Endothelial cell of umbilical vein (primary cell): Measurements from ENCODE around the gene IL2RG. TPM values are rescaled to one million over a fixed set of nuclear protein-coding genes. Genes with fewer than 3 reads are reported as not detected.
A peak's percentile ranks its signal among the peaks of the same experiment; 100 is the strongest.

Experiments
- BruUV-seq: library from RNA; stranded (reverse); fragments of 400-500 nt; replicated peaks from 2 replicates; lab custom pipeline; 2021; lab: Mats Ljungman, UMichigan
- CTCF ChIA-PET: fragments of 300-600, 350-600 bp; sonication (Branson Sonifier 250); formaldehyde crosslinking; loops from one replicate; lab custom pipeline; 2021; ENCODE audit warnings: antibody characterized with exemption, inconsistent platforms; lab: Charles Lee
- POLR2A ChIA-PET: fragments of 300-600, 350-600 bp; sonication (Branson Sonifier 250); formaldehyde crosslinking; loops from one replicate; lab custom pipeline; 2021; ENCODE audit warnings: antibody characterized with exemption, inconsistent platforms; lab: Charles Lee
- DNase-seq: peaks from one replicate; pipeline ENCODE4 v3.0.0-alpha.2; 2011; ENCODE audit warnings: low read depth, low spot score
- FAIRE-seq: peaks from 2 replicates; lab custom pipeline; 2011; peaks lifted over from hg19 to GRCh38; lab: Jason Lieb, UNC
- H2AFZ ChIP-seq: 2 replicates; pipeline ENCODE4 v1.6.0; 2012; ENCODE audit warnings: low read depth, low read length, control low read depth, inconsistent platforms
- H3K27ac ChIP-seq: 2 replicates; pipeline ENCODE4 v1.5.1; 2011; ENCODE audit warnings: low read depth, mild to moderate bottlenecking, control low read depth, low read length, moderate library complexity; ENCODE audit not compliant: insufficient read depth
- H3K27me3 ChIP-seq, 2 experiments: 2 replicates each; pipeline versions ENCODE4 v1.6.0 to v1.6.1; 2011; ENCODE audit warnings: low read length in 2 of 2, mixed read lengths in 1 of 2; ENCODE audit not compliant: control insufficient read depth in 2 of 2, insufficient read depth in 2 of 2
- H3K36me3 ChIP-seq, 2 experiments: 2 replicates in 1 of 2; 3 replicates in 1 of 2; pipeline ENCODE4 v1.5.1; 2011; ENCODE audit warnings: low read length in 2 of 2, mild to moderate bottlenecking in 1 of 2, moderate library complexity in 1 of 2; ENCODE audit not compliant: control insufficient read depth in 2 of 2, insufficient read depth in 2 of 2; ENCODE audit errors: extremely low read depth in 1 of 2
- H3K4me1 ChIP-seq: 3 replicates; pipeline ENCODE4 v1.5.1; 2011; ENCODE audit warnings: mild to moderate bottlenecking, low read length; ENCODE audit not compliant: control insufficient read depth, insufficient read depth; ENCODE audit errors: extremely low read depth
- H3K4me2 ChIP-seq: 2 replicates; pipeline ENCODE4 v1.6.1; 2011; ENCODE audit warnings: low read length, control low read depth, mixed read lengths; ENCODE audit not compliant: insufficient read depth
- H3K4me3 ChIP-seq, 3 experiments: fragments of 200-600 bp in 1 of 3; sonication (generic), shearing (Covaris generic) in 1 of 3; replicated peaks in 1 of 3; 2 replicates each; pipeline ENCODE4 v1.5.1; 2011 to 2016; ENCODE audit warnings: control low read depth in 3 of 3, low read length in 3 of 3, mild to moderate bottlenecking in 2 of 3, inconsistent platforms in 1 of 3, low read depth in 1 of 3, moderate library complexity in 1 of 3; ENCODE audit not compliant: insufficient read depth in 1 of 3
- H3K79me2 ChIP-seq: 2 replicates; pipeline ENCODE4 v1.6.0; 2012; ENCODE audit warnings: low read length, inconsistent platforms; ENCODE audit not compliant: control insufficient read depth, insufficient read depth
- H3K9ac ChIP-seq: replicated peaks from 2 replicates; pipeline ENCODE3; 2011; ENCODE audit warnings: low read length, control low read depth; ENCODE audit not compliant: insufficient read depth; ENCODE audit errors: extremely low read depth
- H3K9me1 ChIP-seq: replicated peaks from 3 replicates; pipeline ENCODE4 v1.6.0; 2011; ENCODE audit warnings: mild to moderate bottlenecking, low read length; ENCODE audit not compliant: control insufficient read depth, insufficient read depth; ENCODE audit errors: extremely low read depth
- H3K9me3 ChIP-seq: replicated peaks from 2 replicates; pipeline ENCODE4 v1.5.1; 2012; ENCODE audit warnings: low read length, inconsistent platforms; ENCODE audit not compliant: control insufficient read depth, insufficient read depth
- H4K20me1 ChIP-seq: replicated peaks from 2 replicates; pipeline ENCODE3; 2011; ENCODE audit warnings: mild to moderate bottlenecking, low read length; ENCODE audit not compliant: control insufficient read depth, insufficient read depth; ENCODE audit errors: extremely low read depth
- MYC ChIP-seq: IDR thresholded peaks from one replicate; pipeline ENCODE4 v1.6.1; 2011; ENCODE audit warnings: mild to moderate bottlenecking, low read depth, low read length
- dilution Hi-C: fragments of 300-500 bp; cut with MboI; formaldehyde crosslinking; loops from one replicate; pipeline ENCODE4 v1.15.0; 2019; ENCODE audit warnings: low sequenced_read_pairs; ENCODE audit not compliant: extremely low pct_ligation_motif_present
- intact Hi-C: fragments of 100-400 bp; cut with micrococcal nuclease; formaldehyde crosslinking; loops from one replicate; pipeline ENCODE4 v1.10.0; 2022
- polyA plus RNA-seq, 4 experiments: library from polyadenylated mRNA; depleted of rRNA in 3 of 4; stranded (reverse) in 3 of 4; unstranded in 1 of 4; fragments of >200 nt; gene quantifications; 2 replicates each; pipeline versions ENCODE4 v1.2.1 to v1.2.3, GENCODE V29; 2011 to 2012; ENCODE audit warnings: missing spikeins in 1 of 4
- total RNA-seq: library from RNA; stranded (reverse); gene quantifications from 2 replicates; pipeline ENCODE4 v1.2.3, GENCODE V29; 2021
- TF ChIP-seq, protein P1 (sequence below), 2 donors: IDR thresholded peaks; 1 replicate in 1 of 2; 2 replicates in 1 of 2; pipeline ENCODE4 v1.5.1; 2011; ENCODE audit warnings: low read length in 2 of 2, mild to moderate bottlenecking in 2 of 2, moderate library complexity in 2 of 2, control low read depth in 1 of 2, inconsistent platforms in 1 of 2, low read depth in 1 of 2; ENCODE audit not compliant: insufficient read depth in 1 of 2; ENCODE audit errors: extremely low read depth in 1 of 2

Gene IL2RG
- total and polyA plus RNA-seq, 2 donors (not counting 3 experiments of a cell fraction or from before 2014, with no cell fraction given): 0.07 TPM; not detected in 1

DNA sequence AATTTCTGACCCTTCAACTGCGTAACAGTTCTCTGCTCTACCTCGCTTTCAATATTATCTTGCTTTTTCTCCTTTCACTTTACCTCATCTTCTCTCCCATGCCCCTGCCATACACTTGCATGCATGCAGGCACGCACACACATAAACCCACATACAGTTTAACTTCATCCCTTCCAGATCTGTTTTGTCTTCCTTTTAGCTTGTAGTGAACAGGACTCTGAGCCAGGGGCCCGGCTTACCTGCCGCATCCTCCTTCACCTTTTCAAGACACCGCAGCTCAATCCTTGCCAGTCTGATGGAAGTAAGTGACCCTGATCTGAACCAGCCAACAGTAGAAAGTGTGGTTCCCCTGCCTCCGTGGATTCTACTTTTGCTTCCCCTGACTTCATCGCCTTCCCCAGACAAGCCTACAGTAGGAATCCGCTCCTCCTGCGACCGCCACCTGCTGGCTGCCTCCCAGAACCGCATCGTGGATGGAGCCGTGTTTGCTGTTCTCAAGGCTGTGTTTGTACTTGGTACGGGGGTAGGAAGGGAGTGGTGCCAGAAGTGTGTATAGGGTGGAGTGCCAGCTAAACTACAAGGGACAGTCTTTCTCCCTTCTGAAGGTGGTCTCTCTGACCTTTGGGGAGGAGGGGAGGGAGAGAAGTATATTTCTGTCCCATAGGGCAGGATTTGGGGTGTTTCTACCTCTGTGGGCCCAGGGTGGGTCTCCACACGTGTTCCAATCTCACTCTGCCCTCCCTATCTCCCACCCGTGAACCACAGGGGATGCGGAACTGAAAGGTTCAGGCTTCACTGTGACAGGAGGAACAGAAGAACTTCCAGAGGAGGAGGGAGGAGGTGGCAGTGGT, 17.8 kb upstream of the IL2RG start:
- Histone ChIP-seq H3K27ac (no peak overlapping the region), H3K4me1 (no peaks in the 10 kb centered on the region), H3K27me3 (no peaks in the 10 kb centered on the region), H3K4me3 (no peak overlapping the region), H3K9ac (no peak overlapping the region), H3K36me3 (peaks cover 9 to 60% of the 10 kb centered on the region in 2 experiments), H2AFZ (no peak overlapping the region), H3K9me3 (no peaks in the 10 kb centered on the region), H3K79me2 (no peaks in the 10 kb centered on the region), H4K20me1 (no peaks in the 10 kb centered on the region), H3K9me1 (no peaks in the 10 kb centered on the region), H3K4me2 (no peak overlapping the region)
- TF ChIP-seq, protein P1, sequence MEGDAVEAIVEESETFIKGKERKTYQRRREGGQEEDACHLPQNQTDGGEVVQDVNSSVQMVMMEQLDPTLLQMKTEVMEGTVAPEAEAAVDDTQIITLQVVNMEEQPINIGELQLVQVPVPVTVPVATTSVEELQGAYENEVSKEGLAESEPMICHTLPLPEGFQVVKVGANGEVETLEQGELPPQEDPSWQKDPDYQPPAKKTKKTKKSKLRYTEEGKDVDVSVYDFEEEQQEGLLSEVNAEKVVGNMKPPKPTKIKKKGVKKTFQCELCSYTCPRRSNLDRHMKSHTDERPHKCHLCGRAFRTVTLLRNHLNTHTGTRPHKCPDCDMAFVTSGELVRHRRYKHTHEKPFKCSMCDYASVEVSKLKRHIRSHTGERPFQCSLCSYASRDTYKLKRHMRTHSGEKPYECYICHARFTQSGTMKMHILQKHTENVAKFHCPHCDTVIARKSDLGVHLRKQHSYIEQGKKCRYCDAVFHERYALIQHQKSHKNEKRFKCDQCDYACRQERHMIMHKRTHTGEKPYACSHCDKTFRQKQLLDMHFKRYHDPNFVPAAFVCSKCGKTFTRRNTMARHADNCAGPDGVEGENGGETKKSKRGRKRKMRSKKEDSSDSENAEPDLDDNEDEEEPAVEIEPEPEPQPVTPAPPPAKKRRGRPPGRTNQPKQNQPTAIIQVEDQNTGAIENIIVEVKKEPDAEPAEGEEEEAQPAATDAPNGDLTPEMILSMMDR (IDR thresholded peaks at IDR 0.05; ENCODE audit: extremely low read depth in 1 of 2, insufficient read depth in 1 of 2, low read depth in 1 of 2, low read length in 2 of 2): peak; percentile 70 to 73
- no peak for TF ChIP-seq MYC
- CTCF ChIA-PET: interaction anchor here (0.6 to 1.6 kb wide), 6 partner anchors 11 to 159 kb away, joined by 3 to 10 read pairs (median 4); partner anchors contain the start of gene MED12
- FAIRE-seq: peak; percentile 84
- intact Hi-C loops: loop anchor here (1.0 to 5.0 kb wide), 5 partner anchors 11 to 362 kb away; partner anchors contain the start of genes MED12 and SNX12
- peak; percentile 64 for DNase-seq
- POLR2A ChIA-PET: no interaction called here
- dilution Hi-C loops: no loop called here
- BruUV-seq: TSS peak; percentile 7
